ENCODE results near the gene RFFL. TPM values are rescaled to one million over a fixed set of nuclear protein-coding genes. Genes with fewer than 3 reads are reported as not detected.

Gene RFFL
- total RNA-seq, 1 experiment from 2014 or later: 30.3 TPM

- ATAC-seq (no peak), DNase-seq (ENCODE audit: low spot score) (no peak)
- no peaks in the 10 kb centered on the region for H3K27me3 Mint-ChIP-seq (ENCODE audit: low read depth)
- CTCF ChIA-PET: no interaction called here
- no peaks in the 10 kb centered on the region for H3K9me3 Mint-ChIP-seq
- peaks cover 16% of the 10 kb centered on the region for H3K36me3 Mint-ChIP-seq
- no peak overlapping the region for H3K4me3 Mint-ChIP-seq
- POLR2A ChIA-PET: no interaction called here
- H3K27ac Mint-ChIP-seq: peak overlapping the region; percentile 65; the same call in 1 of the 2 replicates
- TF ChIP-seq ZNF138 (CRISPR knock-in tag; conservative IDR thresholded peaks at IDR 0.05) (no peak), GABPB1 (CRISPR knock-in tag; IDR thresholded peaks at IDR 0.05) (no peak), FOXK1 (CRISPR knock-in tag; IDR thresholded peaks at IDR 0.05) (no peak), ETV6 (CRISPR knock-in tag; IDR thresholded peaks at IDR 0.05) (no peak), AR (CRISPR knock-in tag; IDR thresholded peaks at IDR 0.05) (no peak), HMGA2 (CRISPR knock-in tag; IDR thresholded peaks at IDR 0.05) (no peak), ZNF512 (CRISPR knock-in tag; IDR thresholded peaks at IDR 0.05; ENCODE audit: borderline replicate concordance) (no peak)
- H3K4me1 Mint-ChIP-seq: no peaks in the 10 kb centered on the region
Measured at GRCh38 chr17:35101036-35101435, 37.5 kb upstream of the RFFL start.

- no peak overlapping the region for H3K27ac Mint-ChIP-seq
- DNase-seq (ENCODE audit: low spot score) (no peak), ATAC-seq (no peak)
- H3K4me3 Mint-ChIP-seq: no peak overlapping the region
- H3K27me3 Mint-ChIP-seq (ENCODE audit: low read depth): no peaks in the 10 kb centered on the region
- H3K9me3 Mint-ChIP-seq: no peaks in the 10 kb centered on the region
- H3K4me1 Mint-ChIP-seq: no peaks in the 10 kb centered on the region
- ChIA-PET POLR2A (no interaction called here), CTCF (no interaction called here)
- TF ChIP-seq PRRX2 (CRISPR knock-in tag; IDR thresholded peaks at IDR 0.05) (no peak), MYBL2 (CRISPR knock-in tag; IDR thresholded peaks at IDR 0.05) (no peak), HMGA2 (CRISPR knock-in tag; IDR thresholded peaks at IDR 0.05) (no peak), IRF1 (CRISPR knock-in tag; IDR thresholded peaks at IDR 0.05) (no peak), GABPB1 (CRISPR knock-in tag; IDR thresholded peaks at IDR 0.05) (no peak), ZNF263 (CRISPR knock-in tag; IDR thresholded peaks at IDR 0.05; ENCODE audit: low read depth) (no peak), ZNF138 (CRISPR knock-in tag; conservative IDR thresholded peaks at IDR 0.05) (no peak), GTF2I (CRISPR knock-in tag; conservative IDR thresholded peaks at IDR 0.05) (no peak), ESRRA (CRISPR knock-in tag; IDR thresholded peaks at IDR 0.05; ENCODE audit: borderline replicate concordance) (no peak), NR2C2 (CRISPR knock-in tag; IDR thresholded peaks at IDR 0.05) (no peak), GRHL2 (CRISPR knock-in tag; IDR thresholded peaks at IDR 0.05; ENCODE audit: insufficient replicate concordance, severe bottlenecking) (no peak), KAT7 (CRISPR knock-in tag; IDR thresholded peaks at IDR 0.05; ENCODE audit: borderline replicate concordance) (no peak), SMAD4 (CRISPR knock-in tag; IDR thresholded peaks at IDR 0.05) (no peak)
- TF ChIP-seq, protein P1, sequence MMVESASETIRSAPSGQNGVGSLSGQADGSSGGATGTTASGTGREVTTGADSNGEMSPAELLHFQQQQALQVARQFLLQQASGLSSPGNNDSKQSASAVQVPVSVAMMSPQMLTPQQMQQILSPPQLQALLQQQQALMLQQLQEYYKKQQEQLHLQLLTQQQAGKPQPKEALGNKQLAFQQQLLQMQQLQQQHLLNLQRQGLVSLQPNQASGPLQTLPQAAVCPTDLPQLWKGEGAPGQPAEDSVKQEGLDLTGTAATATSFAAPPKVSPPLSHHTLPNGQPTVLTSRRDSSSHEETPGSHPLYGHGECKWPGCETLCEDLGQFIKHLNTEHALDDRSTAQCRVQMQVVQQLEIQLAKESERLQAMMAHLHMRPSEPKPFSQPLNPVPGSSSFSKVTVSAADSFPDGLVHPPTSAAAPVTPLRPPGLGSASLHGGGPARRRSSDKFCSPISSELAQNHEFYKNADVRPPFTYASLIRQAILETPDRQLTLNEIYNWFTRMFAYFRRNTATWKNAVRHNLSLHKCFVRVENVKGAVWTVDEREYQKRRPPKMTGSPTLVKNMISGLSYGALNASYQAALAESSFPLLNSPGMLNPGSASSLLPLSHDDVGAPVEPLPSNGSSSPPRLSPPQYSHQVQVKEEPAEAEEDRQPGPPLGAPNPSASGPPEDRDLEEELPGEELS (CRISPR knock-in tag; IDR thresholded peaks at IDR 0.05): no peak
- TF ChIP-seq, protein P2, sequence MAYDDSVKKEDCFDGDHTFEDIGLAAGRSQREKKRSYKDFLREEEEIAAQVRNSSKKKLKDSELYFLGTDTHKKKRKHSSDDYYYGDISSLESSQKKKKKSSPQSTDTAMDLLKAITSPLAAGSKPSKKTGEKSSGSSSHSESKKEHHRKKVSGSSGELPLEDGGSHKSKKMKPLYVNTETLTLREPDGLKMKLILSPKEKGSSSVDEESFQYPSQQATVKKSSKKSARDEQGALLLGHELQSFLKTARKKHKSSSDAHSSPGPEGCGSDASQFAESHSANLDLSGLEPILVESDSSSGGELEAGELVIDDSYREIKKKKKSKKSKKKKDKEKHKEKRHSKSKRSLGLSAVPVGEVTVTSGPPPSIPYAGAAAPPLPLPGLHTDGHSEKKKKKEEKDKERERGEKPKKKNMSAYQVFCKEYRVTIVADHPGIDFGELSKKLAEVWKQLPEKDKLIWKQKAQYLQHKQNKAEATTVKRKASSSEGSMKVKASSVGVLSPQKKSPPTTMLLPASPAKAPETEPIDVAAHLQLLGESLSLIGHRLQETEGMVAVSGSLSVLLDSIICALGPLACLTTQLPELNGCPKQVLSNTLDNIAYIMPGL (CRISPR knock-in tag; IDR thresholded peaks at IDR 0.05): no peak
- TF ChIP-seq, protein P3, sequence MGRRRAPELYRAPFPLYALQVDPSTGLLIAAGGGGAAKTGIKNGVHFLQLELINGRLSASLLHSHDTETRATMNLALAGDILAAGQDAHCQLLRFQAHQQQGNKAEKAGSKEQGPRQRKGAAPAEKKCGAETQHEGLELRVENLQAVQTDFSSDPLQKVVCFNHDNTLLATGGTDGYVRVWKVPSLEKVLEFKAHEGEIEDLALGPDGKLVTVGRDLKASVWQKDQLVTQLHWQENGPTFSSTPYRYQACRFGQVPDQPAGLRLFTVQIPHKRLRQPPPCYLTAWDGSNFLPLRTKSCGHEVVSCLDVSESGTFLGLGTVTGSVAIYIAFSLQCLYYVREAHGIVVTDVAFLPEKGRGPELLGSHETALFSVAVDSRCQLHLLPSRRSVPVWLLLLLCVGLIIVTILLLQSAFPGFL (CRISPR knock-in tag; IDR thresholded peaks at IDR 0.05; ENCODE audit: borderline replicate concordance): no peak
- TF ChIP-seq, protein P4, sequence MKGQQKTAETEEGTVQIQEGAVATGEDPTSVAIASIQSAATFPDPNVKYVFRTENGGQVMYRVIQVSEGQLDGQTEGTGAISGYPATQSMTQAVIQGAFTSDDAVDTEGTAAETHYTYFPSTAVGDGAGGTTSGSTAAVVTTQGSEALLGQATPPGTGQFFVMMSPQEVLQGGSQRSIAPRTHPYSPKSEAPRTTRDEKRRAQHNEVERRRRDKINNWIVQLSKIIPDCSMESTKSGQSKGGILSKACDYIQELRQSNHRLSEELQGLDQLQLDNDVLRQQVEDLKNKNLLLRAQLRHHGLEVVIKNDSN (CRISPR knock-in tag; IDR thresholded peaks at IDR 0.05): no peak
- TF ChIP-seq, protein P5, sequence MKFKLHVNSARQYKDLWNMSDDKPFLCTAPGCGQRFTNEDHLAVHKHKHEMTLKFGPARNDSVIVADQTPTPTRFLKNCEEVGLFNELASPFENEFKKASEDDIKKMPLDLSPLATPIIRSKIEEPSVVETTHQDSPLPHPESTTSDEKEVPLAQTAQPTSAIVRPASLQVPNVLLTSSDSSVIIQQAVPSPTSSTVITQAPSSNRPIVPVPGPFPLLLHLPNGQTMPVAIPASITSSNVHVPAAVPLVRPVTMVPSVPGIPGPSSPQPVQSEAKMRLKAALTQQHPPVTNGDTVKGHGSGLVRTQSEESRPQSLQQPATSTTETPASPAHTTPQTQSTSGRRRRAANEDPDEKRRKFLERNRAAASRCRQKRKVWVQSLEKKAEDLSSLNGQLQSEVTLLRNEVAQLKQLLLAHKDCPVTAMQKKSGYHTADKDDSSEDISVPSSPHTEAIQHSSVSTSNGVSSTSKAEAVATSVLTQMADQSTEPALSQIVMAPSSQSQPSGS (CRISPR knock-in tag; IDR thresholded peaks at IDR 0.05; ENCODE audit: borderline replicate concordance, low read depth): no peak
- peaks cover 7% of the 10 kb centered on the region; the same call in 1 of the 2 replicates for H3K36me3 Mint-ChIP-seq
Measured at GRCh38 chr17:35099908-35100307, 36.4 kb upstream of the RFFL start.

Measured in WTC11 (cell line).